Activated CD4-positive, alpha-beta T cell treated with anti-CD3 and anti-CD28 coated beads for 36 hours (primary cell): Measurements from ENCODE around the gene ENTPD1. TPM values are rescaled to one million over a fixed set of nuclear protein-coding genes. Genes with fewer than 3 reads are reported as not detected.
"Not testable (repeated sequence)": the region's sequence is repeated elsewhere in the genome, so short reads cannot be mapped to it uniquely, and the experiment has no call there.

ENCODE experiments used
- ATAC-seq: fragments of 200-7000 bp; cut with Tn5 transposase; one replicate; pipeline ENCODE4 v1.10.0; 2021; ENCODE audit warnings: mild to moderate bottlenecking, moderate library complexity
- CTCF ChIA-PET: fragments of 350-600 bp; sonication (Branson Sonifier 250); formaldehyde crosslinking; loops from one replicate; lab custom pipeline; 2021; ENCODE audit warnings: antibody characterized with exemption; lab: Charles Lee
- POLR2A ChIA-PET: fragments of 350-600 bp; sonication (Branson Sonifier 250); formaldehyde crosslinking; loops from one replicate; lab custom pipeline; 2021; ENCODE audit warnings: antibody characterized with exemption, inconsistent platforms; lab: Charles Lee
- DNase-seq: peaks from one replicate; pipeline ENCODE4 v3.0.0-alpha.2; 2020
- H3K27ac Mint-ChIP-seq: one replicate; pipeline ENCODE4 v1.8.0; 2021; ENCODE audit warnings: mixed read lengths
- H3K27me3 Mint-ChIP-seq: one replicate; pipeline ENCODE4 v1.8.0; 2021; ENCODE audit warnings: mixed read lengths
- H3K36me3 Mint-ChIP-seq: one replicate; pipeline ENCODE4 v1.8.0; 2021; ENCODE audit warnings: low read depth, mixed read lengths
- H3K4me1 Mint-ChIP-seq: one replicate; pipeline ENCODE4 v1.8.0; 2021; ENCODE audit warnings: mixed read lengths
- H3K4me3 Mint-ChIP-seq: one replicate; pipeline ENCODE4 v1.8.0; 2021; ENCODE audit warnings: mild to moderate bottlenecking, moderate library complexity, mixed read lengths
- H3K9me3 Mint-ChIP-seq: one replicate; pipeline ENCODE4 v1.8.0; 2021; ENCODE audit warnings: low read depth, mixed read lengths
- intact Hi-C, 2 experiments: fragments of 100-400 bp; cut with DNase I in 1 of 2; cut with micrococcal nuclease in 1 of 2; formaldehyde crosslinking; loops; one replicate each; pipeline versions ENCODE4 v1.14.2 to v1.15.1; 2022 to 2024; cut with DNase I, micrococcal nuclease
- total RNA-seq, 2 experiments: library from RNA; stranded (reverse); gene quantifications; one replicate each; pipeline ENCODE4 v1.2.3, GENCODE V29; 2021

The ENTPD1 gene
- total RNA-seq, 2 experiments from 2014 or later, result 0.37 TPM; not detected in 1

DNA sequence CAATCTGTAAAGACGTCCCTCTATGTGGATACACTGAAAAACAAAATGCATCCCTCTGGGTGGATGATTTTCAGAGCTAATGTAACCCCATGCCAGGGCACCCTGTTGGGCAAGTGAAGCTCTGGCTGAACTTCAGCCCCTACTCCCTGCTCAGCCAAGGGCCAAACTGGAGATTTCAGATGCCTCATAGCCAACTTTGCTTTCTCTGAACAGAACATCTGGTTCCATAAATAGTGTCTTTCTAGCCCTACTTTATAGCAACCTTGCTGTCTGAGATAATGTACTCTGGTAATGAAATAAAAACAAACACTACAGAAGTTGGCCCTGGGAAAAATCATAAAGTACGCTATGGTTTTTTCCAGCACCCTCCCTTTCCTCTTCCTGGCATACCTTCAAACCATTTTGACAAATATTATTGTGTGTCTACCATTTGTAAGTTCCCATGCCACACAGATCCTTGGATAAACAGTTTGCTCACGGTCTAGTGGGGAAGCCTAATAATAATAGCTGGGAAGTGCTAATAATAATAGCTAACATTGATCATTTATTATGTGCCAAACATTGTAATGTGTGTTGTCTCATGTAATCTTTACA is 3.4 kb downstream of the ENTPD1 start:
- H3K27me3 Mint-ChIP-seq, result peaks cover 24% of the 10 kb centered on the region
- no peaks in the 10 kb centered on the region for H3K9me3 Mint-ChIP-seq
- intact Hi-C loops, result no loop called here
- peaks cover 6% of the 10 kb centered on the region for H3K4me1 Mint-ChIP-seq
- CTCF ChIA-PET, result no interaction called here
- H3K4me3 Mint-ChIP-seq, result no peak overlapping the region
- H3K27ac Mint-ChIP-seq, result no peak overlapping the region
- ATAC-seq (no peak), DNase-seq (no peak)
- POLR2A ChIA-PET, result no interaction called here
- H3K36me3 Mint-ChIP-seq, result no peaks in the 10 kb centered on the region

DNA sequence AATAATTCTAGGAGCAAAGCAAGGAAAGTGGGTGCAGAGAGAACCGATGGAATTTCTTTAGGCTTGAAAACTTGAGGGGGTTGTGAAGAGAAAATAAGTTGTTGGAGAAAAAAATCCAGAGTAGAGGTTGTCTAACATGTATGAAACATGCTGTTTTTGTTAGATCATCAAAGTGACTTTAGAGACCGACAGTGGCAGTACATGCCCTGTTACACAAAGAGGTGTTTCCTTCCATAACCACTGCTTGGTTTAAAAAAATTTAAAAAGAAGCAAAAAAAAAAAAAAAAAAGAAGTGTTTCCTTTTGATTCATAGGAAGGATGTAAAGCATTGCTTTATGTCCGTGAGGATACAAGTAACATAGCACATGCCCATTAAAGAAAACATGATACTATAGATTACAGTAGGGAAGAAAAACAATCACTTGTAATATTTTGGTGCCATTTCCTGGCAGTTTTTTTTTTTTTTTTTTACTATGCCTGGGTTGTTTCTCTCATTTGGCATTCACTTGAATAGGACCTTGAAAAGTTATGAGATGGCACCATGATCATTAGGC is 6.1 kb downstream of the ENTPD1 start:
- Mint-ChIP-seq H3K27me3 (peaks cover 9% of the 10 kb centered on the region), H3K4me1 (peaks cover 3% of the 10 kb centered on the region), H3K27ac (no peak overlapping the region), H3K9me3 (no peaks in the 10 kb centered on the region), H3K4me3 (no peak overlapping the region), H3K36me3 (no peaks in the 10 kb centered on the region)
- ChIA-PET CTCF (interaction anchor here (0.9 kb wide), 1 partner anchor 67 kb away, joined by 3 read pairs; no protein-coding TSS in a partner anchor), POLR2A (no interaction called here)
- ATAC-seq, result no peak
- intact Hi-C loops, result no loop called here
- no peak for DNase-seq

- Mint-ChIP-seq H3K36me3 (no peaks in the 10 kb centered on the region), H3K27ac (no peak overlapping the region), H3K4me3 (no peak overlapping the region), H3K9me3 (no peaks in the 10 kb centered on the region), H3K27me3 (peaks cover 6% of the 10 kb centered on the region), H3K4me1 (no peaks in the 10 kb centered on the region)
- ATAC-seq (no peak), DNase-seq (no peak)
- intact Hi-C loops, result no loop called here
- ChIA-PET CTCF (no interaction called here), POLR2A (interaction anchor here (0.6 kb wide), 1 partner anchor 73 kb away, joined by 4 read pairs; no protein-coding TSS in a partner anchor)
These were observed 12.1 kb downstream of the ENTPD1 start for GRCh38 chr10:95767884-95768556.

DNA sequence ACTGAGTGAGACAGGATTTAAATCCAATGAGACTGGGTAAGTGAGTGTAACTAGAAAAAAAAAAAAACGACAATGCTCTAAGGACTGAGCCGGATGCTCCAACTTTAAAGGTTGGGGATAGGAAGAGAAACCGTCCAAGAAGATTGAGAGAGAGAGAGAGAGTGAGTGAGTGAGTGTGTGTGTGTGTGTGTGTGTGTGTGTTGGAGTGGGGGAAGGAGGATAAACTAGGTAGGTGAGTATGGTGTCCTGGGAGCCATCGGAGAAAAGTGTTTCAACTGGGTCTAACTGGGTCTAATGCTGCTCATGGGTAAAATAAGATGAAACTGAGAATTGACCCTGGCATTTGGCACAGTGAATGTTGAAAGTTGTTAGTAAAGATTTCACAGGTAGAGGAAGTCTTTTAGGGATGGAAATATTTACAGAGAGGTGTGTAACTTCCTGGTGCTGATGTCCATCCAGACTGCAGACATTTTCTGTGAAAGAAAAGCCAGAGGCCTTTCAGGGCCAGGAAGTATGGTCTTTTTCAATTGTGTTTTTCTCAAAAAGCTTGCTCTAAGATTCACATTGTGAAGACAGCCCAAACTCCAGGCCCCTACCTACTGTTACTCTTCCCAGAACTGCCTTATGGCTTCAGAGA is 14.2 kb downstream of the ENTPD1 start:
- no peak overlapping the region for H3K27ac Mint-ChIP-seq
- POLR2A ChIA-PET, result no interaction called here
- no peaks in the 10 kb centered on the region for H3K4me1 Mint-ChIP-seq
- no peak overlapping the region for H3K4me3 Mint-ChIP-seq
- no peaks in the 10 kb centered on the region for H3K36me3 Mint-ChIP-seq
- H3K27me3 Mint-ChIP-seq, result peaks cover 8% of the 10 kb centered on the region
- H3K9me3 Mint-ChIP-seq, result no peaks in the 10 kb centered on the region
- DNase-seq (no peak), ATAC-seq (no peak)
- intact Hi-C loops, result no loop called here
- CTCF ChIA-PET, result no interaction called here

- peaks cover 19% of the 10 kb centered on the region for H3K27me3 Mint-ChIP-seq
- POLR2A ChIA-PET, intact Hi-C loops, H3K4me1 Mint-ChIP-seq, CTCF ChIA-PET, H3K27ac Mint-ChIP-seq, H3K9me3 Mint-ChIP-seq, H3K36me3 Mint-ChIP-seq, DNase-seq, ATAC-seq, H3K4me3 Mint-ChIP-seq: not testable (repeated sequence)
These were observed 17.5 kb downstream of the ENTPD1 start for GRCh38 chr10:95773454-95773853.

- H3K36me3 Mint-ChIP-seq, intact Hi-C loops, H3K9me3 Mint-ChIP-seq, POLR2A ChIA-PET, H3K27ac Mint-ChIP-seq, DNase-seq, H3K4me3 Mint-ChIP-seq, ATAC-seq, H3K4me1 Mint-ChIP-seq, CTCF ChIA-PET: not testable (repeated sequence)
- H3K27me3 Mint-ChIP-seq, result peaks cover 29% of the 10 kb centered on the region
These were observed 21.7 kb downstream of the ENTPD1 start for GRCh38 chr10:95777638-95778037.

GRCh38 chr10:95782318-95782717 is 26.4 kb downstream of the ENTPD1 start:
- CTCF ChIA-PET, result no interaction called here
- H3K4me1 Mint-ChIP-seq, result no peaks in the 10 kb centered on the region
- ATAC-seq (no peak), DNase-seq (no peak)
- no peak overlapping the region for H3K27ac Mint-ChIP-seq
- H3K9me3 Mint-ChIP-seq, result no peaks in the 10 kb centered on the region
- H3K36me3 Mint-ChIP-seq, result no peaks in the 10 kb centered on the region
- intact Hi-C loops, result no loop called here
- peaks cover 22% of the 10 kb centered on the region for H3K27me3 Mint-ChIP-seq
- H3K4me3 Mint-ChIP-seq, result no peak overlapping the region
- POLR2A ChIA-PET, result no interaction called here

- intact Hi-C loops, result no loop called here
- Mint-ChIP-seq H3K4me3 (no peak overlapping the region), H3K27ac (no peak overlapping the region), H3K36me3 (no peaks in the 10 kb centered on the region), H3K4me1 (no peaks in the 10 kb centered on the region), H3K27me3 (peaks cover 17% of the 10 kb centered on the region), H3K9me3 (no peaks in the 10 kb centered on the region)
- ChIA-PET CTCF (interaction anchor here (0.7 kb wide), 1 partner anchor 56 kb away, joined by 3 read pairs; no protein-coding TSS in a partner anchor), POLR2A (no interaction called here)
- DNase-seq (no peak), ATAC-seq (no peak)
These were observed 27.8 kb downstream of the ENTPD1 start for GRCh38 chr10:95783741-95784140.

GRCh38 chr10:95784279-95784913 is 28.4 kb downstream of the ENTPD1 start:
- intact Hi-C loops, result no loop called here
- CTCF ChIA-PET, result interaction anchor here (0.7 to 0.9 kb wide), 2 partner anchors 55 to 57 kb away, joined by 3 read pairs; no protein-coding TSS in a partner anchor

GRCh38 chr10:95785317-95785716 is 29.4 kb downstream of the ENTPD1 start:
- ATAC-seq, result no peak
- CTCF ChIA-PET, result interaction anchor here (0.9 kb wide), 1 partner anchor 56 kb away, joined by 3 read pairs; no protein-coding TSS in a partner anchor
- intact Hi-C loops, result no loop called here
- POLR2A ChIA-PET, result no interaction called here
- DNase-seq, result no peak
- Mint-ChIP-seq H3K4me3 (no peak overlapping the region), H3K36me3 (no peaks in the 10 kb centered on the region), H3K4me1 (no peaks in the 10 kb centered on the region), H3K9me3 (no peaks in the 10 kb centered on the region), H3K27ac (no peak overlapping the region), H3K27me3 (peaks cover 15% of the 10 kb centered on the region)

More at GRCh38 chr10:95784279-95784913, 28.4 kb downstream of the ENTPD1 start:
- no peaks in the 10 kb centered on the region for H3K9me3 Mint-ChIP-seq
- no peak overlapping the region for H3K4me3 Mint-ChIP-seq
- no peaks in the 10 kb centered on the region for H3K36me3 Mint-ChIP-seq
- H3K27ac Mint-ChIP-seq, result no peak overlapping the region
- H3K4me1 Mint-ChIP-seq, result no peaks in the 10 kb centered on the region
- POLR2A ChIA-PET, result no interaction called here
- peaks cover 15% of the 10 kb centered on the region for H3K27me3 Mint-ChIP-seq
- DNase-seq (no peak), ATAC-seq (no peak)

DNA sequence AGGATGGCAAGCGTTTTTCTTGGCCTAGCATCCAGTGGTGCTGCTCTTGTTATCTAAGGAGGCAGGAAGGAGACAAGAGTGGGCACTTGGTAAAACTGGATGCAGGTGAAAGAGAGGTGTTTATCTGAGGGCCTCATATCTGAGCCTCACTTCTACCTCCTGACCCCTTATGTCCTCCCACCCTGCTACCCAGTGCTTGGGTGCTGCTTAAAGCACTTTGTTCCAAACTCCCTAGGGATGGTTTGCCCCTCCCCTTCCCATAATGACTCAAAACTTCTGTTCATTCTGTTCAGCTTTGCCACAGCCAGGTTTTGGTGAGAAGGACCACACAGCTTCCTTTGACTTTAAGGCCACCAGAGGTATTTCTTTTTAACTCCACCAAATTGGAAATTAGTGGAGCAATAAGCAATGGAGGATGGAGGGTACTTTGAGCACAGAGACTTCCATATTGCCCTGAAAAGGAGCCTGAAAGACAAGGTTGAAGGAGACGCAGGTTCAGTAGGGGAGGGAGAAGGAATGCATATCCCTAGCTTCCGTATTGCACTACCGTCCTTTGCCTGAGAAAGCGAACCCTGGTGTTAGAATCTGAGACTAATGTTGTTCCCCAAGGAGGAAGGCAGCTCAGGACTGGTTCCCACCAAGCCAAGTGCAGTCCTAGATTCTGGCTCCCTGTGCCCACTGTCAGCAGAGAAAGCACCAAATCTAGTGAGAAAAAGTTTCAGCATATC is 30.1 kb downstream of the ENTPD1 start:
- ChIA-PET POLR2A (interaction anchor here (0.7 kb wide), 1 partner anchor 534 kb away, joined by 3 read pairs; no protein-coding TSS in a partner anchor), CTCF (no interaction called here)
- Mint-ChIP-seq H3K4me3 (no peak overlapping the region), H3K27ac (no peak overlapping the region), H3K36me3 (no peaks in the 10 kb centered on the region), H3K9me3 (no peaks in the 10 kb centered on the region), H3K27me3 (peaks cover 8% of the 10 kb centered on the region), H3K4me1 (no peaks in the 10 kb centered on the region)
- ATAC-seq (no peak), DNase-seq (no peak)
- intact Hi-C loops, result no loop called here
